Osteoblast (primary cell): ENCODE measurements around the gene OBP2A. TPM values are rescaled to one million over a fixed set of nuclear protein-coding genes. Genes with fewer than 3 reads are reported as not detected.
"Not testable (repeated sequence)": the region's sequence is repeated elsewhere in the genome, so short reads cannot be mapped to it uniquely, and the experiment has no call there.

Experiments
- DNase-seq: peaks from one replicate; pipeline ENCODE4 v3.0.0; 2011; ENCODE audit warnings: low spot score, mixed read lengths; ENCODE audit not compliant: insufficient read length; ENCODE audit errors: missing footprints
- H2AFZ ChIP-seq: 2 replicates; pipeline ENCODE4 v1.6.0; 2011; ENCODE audit warnings: mild to moderate bottlenecking, low read length
- H3K27ac ChIP-seq: 2 replicates; pipeline ENCODE4 v1.5.1; 2011; ENCODE audit warnings: mild to moderate bottlenecking, low read depth, low read length, moderate library complexity
- H3K27me3 ChIP-seq: 2 replicates; pipeline ENCODE4 v1.6.0; 2012; ENCODE audit warnings: mild to moderate bottlenecking, control low read depth, inconsistent platforms, low read length, moderate library complexity; ENCODE audit not compliant: insufficient read depth
- H3K36me3 ChIP-seq: 2 replicates; pipeline ENCODE4 v1.5.1; 2011; ENCODE audit warnings: mild to moderate bottlenecking, low read length, control low read depth, moderate library complexity; ENCODE audit not compliant: insufficient read depth
- H3K4me1 ChIP-seq: 2 replicates; pipeline ENCODE4 v1.5.1; 2011; ENCODE audit warnings: mild to moderate bottlenecking, low read length, control low read depth, moderate library complexity; ENCODE audit not compliant: insufficient read depth
- H3K4me2 ChIP-seq: 2 replicates; pipeline ENCODE4 v1.6.0; 2011; ENCODE audit warnings: mild to moderate bottlenecking, low read length; ENCODE audit not compliant: insufficient read depth
- H3K4me3 ChIP-seq: fragments of 200-600 bp; sonication (generic); 3 replicates; pipeline ENCODE4 v1.5.1; 2012; ENCODE audit warnings: mild to moderate bottlenecking, low read length, inconsistent platforms; ENCODE audit not compliant: insufficient read depth
- H3K79me2 ChIP-seq: 2 replicates; pipeline ENCODE4 v1.6.0; 2012; ENCODE audit warnings: mild to moderate bottlenecking, low read length, control low read depth, inconsistent platforms; ENCODE audit not compliant: insufficient read depth
- H3K9me3 ChIP-seq: 2 replicates; pipeline ENCODE4 v1.5.1; 2011; ENCODE audit warnings: low read depth, low read length, control low read depth
- H4K20me1 ChIP-seq: 2 replicates; pipeline ENCODE4 v1.6.0; 2012; ENCODE audit warnings: mild to moderate bottlenecking, low read length, control low read depth; ENCODE audit not compliant: insufficient read depth
- total RNA-seq: library from RNA; depleted of rRNA; stranded (reverse); fragments of >200 nt; gene quantifications from 2 replicates; pipeline ENCODE4 v1.2.3, GENCODE V29; 2012
- TF ChIP-seq, protein P1 (sequence below): IDR thresholded peaks from 2 replicates; pipeline ENCODE4 v1.5.1; 2011; ENCODE audit warnings: mild to moderate bottlenecking, low read depth, low read length, moderate library complexity; ENCODE audit errors: extremely low read depth

Gene OBP2A, protein sequence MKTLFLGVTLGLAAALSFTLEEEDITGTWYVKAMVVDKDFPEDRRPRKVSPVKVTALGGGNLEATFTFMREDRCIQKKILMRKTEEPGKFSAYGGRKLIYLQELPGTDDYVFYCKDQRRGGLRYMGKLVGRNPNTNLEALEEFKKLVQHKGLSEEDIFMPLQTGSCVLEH
- not detected in 2 replicates for total RNA-seq

DNA sequence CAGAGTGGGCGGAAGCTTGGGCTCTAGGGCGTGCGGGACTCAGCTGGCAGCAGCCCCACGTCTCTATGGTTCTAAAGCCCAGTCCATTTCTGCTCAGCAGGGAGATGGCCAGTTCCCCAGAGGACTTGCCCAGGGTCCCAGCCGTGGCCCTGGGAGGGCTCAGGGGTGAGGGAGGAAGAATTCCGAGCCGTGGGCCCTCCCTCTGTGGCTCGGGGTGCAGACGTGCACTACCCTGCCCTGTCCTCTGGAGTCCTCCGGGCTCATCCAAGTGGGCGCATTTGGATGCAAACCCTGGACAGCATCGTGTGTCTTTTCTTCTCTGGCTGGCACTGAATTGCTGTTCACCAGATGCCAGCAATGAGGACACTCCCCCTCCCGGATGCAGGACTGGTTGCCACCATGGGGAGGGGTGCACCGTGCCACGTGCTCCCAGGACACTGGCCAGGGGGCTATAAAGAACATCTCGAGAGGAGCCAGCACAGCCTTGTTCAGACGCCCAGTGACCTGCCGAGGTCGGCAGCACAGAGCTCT is at the start of gene OBP2A:
Gene OBP2A, plus strand, starts transcription at position 481 of the 531 bp plus-strand sequence. CDS start 55 bp downstream, outside the sequence.
- H4K20me1 ChIP-seq, H3K27ac ChIP-seq, H3K36me3 ChIP-seq, H2AFZ ChIP-seq, H3K79me2 ChIP-seq, H3K27me3 ChIP-seq, DNase-seq, H3K4me2 ChIP-seq, H3K9me3 ChIP-seq, H3K4me3 ChIP-seq, H3K4me1 ChIP-seq: not testable (repeated sequence)

DNA sequence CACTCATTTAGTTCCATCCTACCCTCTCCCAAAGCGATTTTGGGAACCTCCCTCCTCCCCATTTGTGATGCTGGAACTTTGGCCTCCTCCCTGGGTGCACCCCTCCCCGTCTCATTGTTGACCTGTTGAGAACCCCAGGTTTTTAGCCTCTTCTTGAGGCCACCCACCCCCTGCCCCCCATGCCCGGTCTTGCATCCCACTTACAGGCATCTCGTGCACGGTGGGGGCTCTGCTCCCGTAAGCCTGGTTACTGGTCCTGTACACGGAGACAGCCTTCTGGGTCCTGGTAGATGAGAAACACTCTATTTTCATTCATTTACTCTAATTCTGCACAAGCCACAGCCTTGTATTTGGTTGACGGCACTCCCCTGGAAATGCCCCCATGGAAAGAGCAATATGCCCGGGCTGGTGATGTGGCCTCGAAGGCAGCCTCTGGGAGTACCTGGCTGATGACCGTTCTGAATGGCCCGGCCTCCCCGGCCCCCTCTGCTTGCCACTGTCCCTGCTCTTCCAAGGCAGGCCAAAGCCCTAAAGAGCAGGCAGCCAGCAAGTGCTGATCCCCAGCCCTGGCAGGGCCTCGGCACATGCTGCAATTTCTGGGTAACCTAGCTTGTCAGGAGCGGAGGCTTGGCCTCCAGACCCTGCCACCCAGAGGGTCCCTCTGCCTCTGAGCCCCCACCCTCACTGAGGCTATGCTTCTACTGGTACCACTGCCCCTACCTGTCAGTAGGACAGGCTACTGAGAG is 47.4 kb upstream of the OBP2A start:
- Histone ChIP-seq H3K4me1 (peaks cover 11% of the 10 kb centered on the region), H2AFZ (peak overlapping the region; percentile 92), H3K4me3 (no peak overlapping the region), H4K20me1 (peaks cover 13% of the 10 kb centered on the region), H3K27ac (no peak overlapping the region), H3K9me3 (no peaks in the 10 kb centered on the region), H3K27me3 (no peaks in the 10 kb centered on the region), H3K36me3 (peaks cover 9% of the 10 kb centered on the region), H3K4me2 (no peak overlapping the region), H3K79me2 (peaks cover 19% of the 10 kb centered on the region)
- peak; percentile 44 for DNase-seq
- TF ChIP-seq, protein P1, sequence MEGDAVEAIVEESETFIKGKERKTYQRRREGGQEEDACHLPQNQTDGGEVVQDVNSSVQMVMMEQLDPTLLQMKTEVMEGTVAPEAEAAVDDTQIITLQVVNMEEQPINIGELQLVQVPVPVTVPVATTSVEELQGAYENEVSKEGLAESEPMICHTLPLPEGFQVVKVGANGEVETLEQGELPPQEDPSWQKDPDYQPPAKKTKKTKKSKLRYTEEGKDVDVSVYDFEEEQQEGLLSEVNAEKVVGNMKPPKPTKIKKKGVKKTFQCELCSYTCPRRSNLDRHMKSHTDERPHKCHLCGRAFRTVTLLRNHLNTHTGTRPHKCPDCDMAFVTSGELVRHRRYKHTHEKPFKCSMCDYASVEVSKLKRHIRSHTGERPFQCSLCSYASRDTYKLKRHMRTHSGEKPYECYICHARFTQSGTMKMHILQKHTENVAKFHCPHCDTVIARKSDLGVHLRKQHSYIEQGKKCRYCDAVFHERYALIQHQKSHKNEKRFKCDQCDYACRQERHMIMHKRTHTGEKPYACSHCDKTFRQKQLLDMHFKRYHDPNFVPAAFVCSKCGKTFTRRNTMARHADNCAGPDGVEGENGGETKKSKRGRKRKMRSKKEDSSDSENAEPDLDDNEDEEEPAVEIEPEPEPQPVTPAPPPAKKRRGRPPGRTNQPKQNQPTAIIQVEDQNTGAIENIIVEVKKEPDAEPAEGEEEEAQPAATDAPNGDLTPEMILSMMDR, result no peak

DNA sequence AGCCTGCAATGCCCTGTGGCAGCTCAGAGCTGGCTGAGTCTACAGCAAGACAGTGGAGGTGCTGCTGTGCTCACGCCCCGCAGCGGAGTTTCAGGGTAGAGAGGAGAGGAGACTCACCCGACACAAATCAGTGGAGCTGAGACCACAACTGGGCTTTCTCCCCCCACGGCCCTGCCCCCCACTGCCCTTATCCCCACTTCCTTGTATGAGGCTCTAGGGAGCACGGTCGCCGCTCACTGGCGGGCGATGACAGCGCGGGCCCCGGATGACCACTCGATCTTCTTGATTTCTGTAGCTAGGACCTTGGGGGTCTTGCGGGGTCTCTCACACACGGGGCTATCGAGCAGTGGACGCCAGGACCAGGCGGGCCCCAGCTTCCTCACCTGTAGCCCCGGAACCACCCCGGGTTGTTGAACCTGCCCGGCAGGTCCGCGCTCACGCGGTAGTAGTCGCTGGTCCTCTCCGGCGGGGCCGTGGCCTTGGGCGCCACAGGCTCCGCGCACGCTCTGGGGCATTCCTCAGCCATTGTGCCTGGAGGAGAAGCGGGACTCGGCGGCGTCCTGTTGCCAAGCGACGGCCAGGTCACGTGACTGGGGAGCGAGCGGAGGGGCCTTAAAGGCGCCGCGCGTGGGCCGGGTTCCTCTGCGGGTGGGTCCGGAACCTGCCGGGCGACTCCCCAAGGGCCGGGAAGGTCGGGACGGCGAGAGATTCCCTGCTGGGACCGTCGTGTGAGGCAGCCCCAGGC is 46.4 kb upstream of the OBP2A start:
- Histone ChIP-seq H3K79me2 (peaks cover 19% of the 10 kb centered on the region), H3K4me1 (peaks cover 11% of the 10 kb centered on the region), H3K36me3 (peaks cover 18% of the 10 kb centered on the region), H2AFZ (peak overlapping the region; percentile 92), H3K27me3 (no peaks in the 10 kb centered on the region), H3K4me3 (peak overlapping the region; percentile 90), H4K20me1 (peaks cover 19% of the 10 kb centered on the region), H3K27ac (no peak overlapping the region), H3K4me2 (peak overlapping the region; percentile 99), H3K9me3 (no peaks in the 10 kb centered on the region)
- peak; percentile 98 for DNase-seq
- TF ChIP-seq, protein P1, result no peak

DNA sequence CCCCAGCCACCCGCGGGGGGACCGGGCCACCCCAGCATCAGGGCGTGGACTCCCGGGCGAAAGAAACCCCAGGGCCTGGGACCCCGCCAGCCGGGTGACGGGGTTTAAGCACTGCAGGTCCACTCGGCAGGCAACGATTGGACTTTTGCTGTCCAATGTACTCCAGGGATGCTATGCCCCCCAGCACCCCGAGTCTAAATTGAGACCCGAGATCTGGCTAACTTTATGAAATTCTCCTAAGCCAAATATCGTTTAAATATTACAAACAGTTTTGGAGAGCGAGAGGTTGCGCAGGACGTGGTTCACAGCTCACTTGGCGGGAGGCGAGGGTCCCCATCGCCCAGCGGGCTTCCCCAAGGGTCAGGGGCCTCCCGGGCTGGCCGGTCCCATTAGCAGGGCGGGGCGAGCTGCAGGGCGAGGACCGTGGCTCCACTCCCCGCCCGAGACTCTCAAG is 45.8 kb upstream of the OBP2A start:
- H3K4me2 ChIP-seq, result peak overlapping the region; percentile 99
- peak overlapping the region; percentile 58 for H3K27ac ChIP-seq
- peaks cover 25% of the 10 kb centered on the region for H4K20me1 ChIP-seq
- H3K36me3 ChIP-seq, result peaks cover 24% of the 10 kb centered on the region
- no peaks in the 10 kb centered on the region for H3K9me3 ChIP-seq
- no peaks in the 10 kb centered on the region for H3K27me3 ChIP-seq
- H3K79me2 ChIP-seq, result peaks cover 19% of the 10 kb centered on the region
- H3K4me1 ChIP-seq, result peaks cover 11% of the 10 kb centered on the region
- peak overlapping the region; percentile 90 for H3K4me3 ChIP-seq
- DNase-seq, result no peak
- peak overlapping the region; percentile 92 for H2AFZ ChIP-seq
- TF ChIP-seq, protein P1, result no peak
